Ishikawa (cell line): ENCODE results near the gene GALNT7.

Experiments used
- CREB1 ChIP-seq: IDR thresholded peaks from 2 replicates; pipeline ENCODE4 v1.6.1; 2012; ENCODE audit warnings: low read depth
- EP300 ChIP-seq: IDR thresholded peaks from 2 replicates; pipeline ENCODE4 v1.6.1; 2012; ENCODE audit warnings: borderline replicate concordance
- FOXM1 ChIP-seq: IDR thresholded peaks from 2 replicates; pipeline ENCODE4 v1.6.1; 2012; ENCODE audit warnings: low read depth, borderline replicate concordance
- REST ChIP-seq: IDR thresholded peaks from 2 replicates; pipeline ENCODE4 v1.6.1; 2012; ENCODE audit warnings: low read depth, mild to moderate bottlenecking
- TAF1 ChIP-seq: IDR thresholded peaks from 2 replicates; pipeline ENCODE4 v1.6.1; 2012; ENCODE audit warnings: low read depth, mild to moderate bottlenecking
- TEAD4 ChIP-seq: IDR thresholded peaks from 2 replicates; pipeline ENCODE4 v1.6.1; 2012
- YY1 ChIP-seq: IDR thresholded peaks from 2 replicates; pipeline ENCODE4 v1.6.1; 2012; ENCODE audit warnings: low read depth
- ZBTB7A ChIP-seq: IDR thresholded peaks from 2 replicates; pipeline ENCODE4 v1.6.1; 2012; ENCODE audit warnings: low read depth
- TF ChIP-seq, protein P1 (sequence below): IDR thresholded peaks from 2 replicates; pipeline ENCODE4 v1.6.1; 2012

DNA sequence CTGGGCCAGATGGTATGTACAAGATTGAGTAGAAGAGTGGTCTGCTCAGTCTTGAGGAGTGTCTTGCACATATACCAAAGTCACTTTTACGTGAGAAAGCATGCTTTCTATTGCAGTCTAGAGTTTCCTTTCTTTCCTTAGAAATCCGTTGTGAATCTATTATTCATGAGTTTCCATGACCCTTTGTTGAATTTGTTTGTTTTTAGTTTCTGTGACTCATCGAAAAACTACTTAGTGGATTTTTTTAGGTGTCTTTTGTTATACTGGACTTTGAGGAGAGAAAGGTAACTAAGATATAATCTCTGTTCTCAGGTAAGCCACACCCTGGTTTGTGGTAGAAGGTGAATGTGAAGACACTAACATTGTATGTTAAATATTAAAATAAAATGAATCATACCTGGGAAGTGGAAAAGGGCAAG, 23.0 kb downstream of the GALNT7 start:
- no peak for TF ChIP-seq ZBTB7A
- no peak for TF ChIP-seq EP300
- TF ChIP-seq REST: no peak
- TF ChIP-seq, protein P1, sequence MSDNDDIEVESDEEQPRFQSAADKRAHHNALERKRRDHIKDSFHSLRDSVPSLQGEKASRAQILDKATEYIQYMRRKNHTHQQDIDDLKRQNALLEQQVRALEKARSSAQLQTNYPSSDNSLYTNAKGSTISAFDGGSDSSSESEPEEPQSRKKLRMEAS: no peak
- no peak for TF ChIP-seq CREB1
- TF ChIP-seq TEAD4: no peak
- TF ChIP-seq FOXM1: no peak
- TF ChIP-seq YY1: no peak
- TF ChIP-seq TAF1: no peak
